Subcutaneous abdominal adipose tissue (tissue), 5 donors: Measurements from ENCODE around the gene RBCK1.

Experiments
- H3K27ac ChIP-seq: one replicate; pipeline ENCODE4 v1.7.0; 2013; ENCODE audit warnings: low read depth, mild to moderate bottlenecking, inconsistent platforms, low read length, moderate library complexity
- H3K27me3 ChIP-seq, 5 donors: one replicate each; pipeline ENCODE4 v1.7.0; 2013; ENCODE audit warnings: low read length in 5 of 5, inconsistent platforms in 1 of 5; ENCODE audit not compliant: control insufficient read depth in 5 of 5, insufficient read depth in 4 of 5
- H3K36me3 ChIP-seq, 5 donors: one replicate each; pipeline ENCODE4 v1.7.0; 2013; ENCODE audit warnings: low read length in 5 of 5; ENCODE audit not compliant: control insufficient read depth in 5 of 5, insufficient read depth in 5 of 5
- H3K4me1 ChIP-seq, 5 donors: one replicate each; pipeline ENCODE4 v1.7.0; 2013; ENCODE audit warnings: low read length in 5 of 5, mild to moderate bottlenecking in 3 of 5, moderate library complexity in 1 of 5; ENCODE audit not compliant: control insufficient read depth in 5 of 5, insufficient read depth in 5 of 5
- H3K4me3 ChIP-seq, 5 donors: one replicate each; pipeline ENCODE4 v1.7.0; 2013; ENCODE audit warnings: low read length in 5 of 5, low read depth in 1 of 5
- H3K9ac ChIP-seq, 5 donors: one replicate each; pipeline ENCODE4 v1.7.0; 2013; ENCODE audit warnings: low read length in 5 of 5, mild to moderate bottlenecking in 4 of 5, moderate library complexity in 3 of 5
- H3K9me3 ChIP-seq, 5 donors: one replicate each; pipeline ENCODE4 v1.7.0; 2013; ENCODE audit warnings: low read length in 5 of 5; ENCODE audit not compliant: control insufficient read depth in 5 of 5
- donor health status: healthy.
- donor health status: healthy.
- donor health status: healthy.
- donor health status: healthy.
- donor health status: healthy.

RBCK1 gene

DNA sequence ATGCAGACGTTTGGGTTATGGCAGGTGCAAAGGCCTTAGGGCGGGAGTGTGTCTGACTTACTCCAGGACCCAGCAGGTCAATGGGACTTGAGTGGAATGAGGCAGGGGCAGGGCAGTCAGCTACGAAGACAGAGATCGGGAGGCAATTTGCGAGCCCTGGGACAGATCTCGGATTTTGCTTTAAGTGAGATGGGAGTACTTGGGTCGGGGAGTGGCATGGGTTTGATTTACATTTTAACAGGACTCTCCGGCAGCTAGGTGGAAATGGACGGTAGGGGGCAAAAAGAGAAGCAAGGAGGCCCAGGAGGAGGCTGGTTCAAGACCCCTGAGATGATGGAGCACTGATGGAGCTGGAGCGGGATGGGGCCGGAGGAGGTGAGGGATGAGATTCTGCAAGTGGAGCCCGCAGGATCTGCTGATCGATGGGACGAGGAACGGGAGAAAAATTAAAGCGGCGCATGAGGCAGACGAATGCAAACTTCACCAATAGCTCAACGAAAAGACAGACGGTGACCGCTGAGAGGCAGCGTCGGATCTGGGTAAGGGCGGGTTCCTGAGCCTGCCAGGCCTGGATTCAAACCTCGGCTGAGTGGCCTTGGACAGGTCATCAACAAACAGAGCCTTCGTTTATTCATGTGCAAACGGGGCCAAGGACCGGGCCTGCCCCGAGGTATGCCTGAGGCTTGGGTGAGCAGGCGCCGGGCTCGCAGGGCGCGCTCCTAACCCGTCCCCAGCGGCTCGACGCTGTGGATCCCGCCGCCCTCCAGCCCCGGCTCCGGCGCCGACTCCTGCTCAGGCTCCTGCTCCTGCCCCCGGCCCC is 756 bp upstream of the RBCK1 start:
- peak overlapping the region in 4 of 5 donors; percentile 34 to 74 (median 56) for H3K9ac ChIP-seq
- peaks cover 8 to 30% (median 26%) of the 10 kb centered on the region in 5 donors for H3K4me1 ChIP-seq
- peak overlapping the region; percentile 71 to 78 (median 74) for H3K4me3 ChIP-seq
- H3K36me3 ChIP-seq: peaks cover 0 to 10% (median 8%) of the 10 kb centered on the region in 5 donors
- no peaks in the 10 kb centered on the region for H3K9me3 ChIP-seq
- H3K27me3 ChIP-seq: no peaks in the 10 kb centered on the region
- H3K27ac ChIP-seq: peak overlapping the region; percentile 40

- Histone ChIP-seq H3K9ac (peak overlapping the region; percentile 96 to 100 (median 97)), H3K27ac (peak overlapping the region; percentile 77), H3K36me3 (peaks cover 0 to 13% (median 8%) of the 10 kb centered on the region in 5 donors), H3K4me1 (peaks cover 8 to 30% (median 26%) of the 10 kb centered on the region in 5 donors), H3K9me3 (no peaks in the 10 kb centered on the region), H3K4me3 (peak overlapping the region; percentile 79 to 98 (median 94)), H3K27me3 (no peaks in the 10 kb centered on the region)
These were observed 971 bp downstream of the RBCK1 start for GRCh38 chr20:408843-409696.

DNA sequence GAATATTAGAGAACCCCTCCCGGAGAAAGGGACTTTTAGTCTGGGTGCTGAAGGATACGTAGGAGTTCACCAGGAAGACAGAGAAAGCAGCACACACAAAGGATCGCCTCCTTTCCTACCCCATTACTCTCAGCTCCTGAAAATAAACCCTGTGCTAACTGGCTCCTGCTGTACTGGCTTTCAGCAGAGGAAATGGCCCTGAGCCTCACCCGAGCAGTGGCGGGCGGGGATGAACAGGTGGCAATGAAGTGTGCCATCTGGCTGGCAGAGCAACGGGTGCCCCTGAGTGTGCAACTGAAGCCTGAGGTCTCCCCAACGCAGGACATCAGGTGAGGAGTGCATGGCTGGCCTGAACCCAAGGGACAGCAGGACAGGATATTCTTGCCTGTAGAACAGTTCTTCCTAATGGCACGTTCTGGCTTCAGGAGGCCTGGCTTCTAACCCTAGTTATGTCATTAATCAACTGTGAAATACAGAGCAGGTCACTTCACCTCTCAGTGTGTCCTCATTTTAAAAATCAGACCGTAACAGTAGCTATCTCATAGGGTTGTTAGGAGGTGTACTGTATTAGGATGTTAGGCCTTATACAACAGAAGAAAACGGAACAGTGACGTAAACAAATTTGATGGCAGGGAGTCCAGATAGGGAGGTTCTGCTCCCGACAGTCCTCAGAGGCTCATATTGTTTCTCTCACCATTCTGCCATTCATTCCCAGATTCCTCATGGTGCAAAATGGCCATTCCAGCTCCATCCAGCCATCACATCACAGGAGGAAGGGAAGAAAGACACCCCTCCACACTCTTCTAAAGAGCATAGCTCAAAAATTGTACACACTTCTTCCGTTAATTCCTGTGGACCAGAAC is 1.8 kb downstream of the RBCK1 start:
- Histone ChIP-seq H3K9me3 (no peaks in the 10 kb centered on the region), H3K4me1 (peaks cover 8 to 30% (median 26%) of the 10 kb centered on the region in 5 donors), H3K4me3 (peak overlapping the region in 2 of 5 donors; percentile 97 to 98), H3K36me3 (peaks cover 0 to 13% (median 8%) of the 10 kb centered on the region in 5 donors), H3K9ac (peak overlapping the region in 3 of 5 donors; percentile 44 to 99 (median 97)), H3K27me3 (no peaks in the 10 kb centered on the region), H3K27ac (no peak overlapping the region)

- Histone ChIP-seq H3K4me3 (no peak overlapping the region), H3K27me3 (no peaks in the 10 kb centered on the region), H3K36me3 (peaks cover 0 to 13% (median 8%) of the 10 kb centered on the region in 5 donors), H3K9me3 (no peaks in the 10 kb centered on the region), H3K9ac (no peak overlapping the region), H3K4me1 (peaks cover 8 to 32% (median 28%) of the 10 kb centered on the region in 5 donors), H3K27ac (no peak overlapping the region)
These were observed 4.0 kb downstream of the RBCK1 start for GRCh38 chr20:412081-412480.

- H3K4me3 ChIP-seq: no peak overlapping the region
- H3K4me1 ChIP-seq: peaks cover 2 to 22% (median 19%) of the 10 kb centered on the region in 5 donors
- H3K27ac ChIP-seq: no peak overlapping the region
- no peaks in the 10 kb centered on the region for H3K27me3 ChIP-seq
- peaks cover 0 to 25% (median 21%) of the 10 kb centered on the region in 5 donors for H3K36me3 ChIP-seq
- no peak overlapping the region for H3K9ac ChIP-seq
- no peaks in the 10 kb centered on the region for H3K9me3 ChIP-seq
These were observed 6.1 kb downstream of the RBCK1 start for GRCh38 chr20:414161-414560.

DNA sequence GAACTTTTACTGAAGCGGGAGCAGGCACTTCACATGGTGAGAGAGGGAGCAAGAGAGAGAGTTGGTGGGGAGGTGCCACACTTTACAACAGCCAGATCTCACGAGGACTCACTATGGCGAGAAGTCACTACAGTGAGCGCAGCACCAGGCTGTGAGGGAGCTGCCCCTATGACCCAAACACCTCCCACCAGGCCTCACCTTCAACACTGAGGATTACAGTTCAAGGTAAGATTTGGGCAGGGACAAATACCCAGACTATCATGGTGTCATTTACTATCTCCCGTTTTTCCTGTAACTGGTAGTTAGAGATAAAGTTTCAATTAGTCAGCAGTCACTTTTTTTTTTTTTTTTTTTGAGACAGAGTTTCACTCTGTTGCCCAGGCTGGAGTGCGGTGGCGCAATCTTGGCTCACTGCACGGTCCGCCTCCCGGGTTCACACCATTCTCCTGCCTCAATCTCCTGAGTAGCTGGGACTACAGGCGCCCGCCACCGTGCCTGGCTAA is 7.8 kb downstream of the RBCK1 start:
- Histone ChIP-seq H3K27ac (peak overlapping the region; percentile 46), H3K9ac (peak overlapping the region in 1 of 5 donors; percentile 21), H3K4me3 (no peak overlapping the region), H3K36me3 (peaks cover 0 to 36% (median 28%) of the 10 kb centered on the region in 5 donors), H3K9me3 (no peaks in the 10 kb centered on the region), H3K4me1 (peaks cover 0 to 14% (median 7%) of the 10 kb centered on the region in 5 donors), H3K27me3 (no peaks in the 10 kb centered on the region)

DNA sequence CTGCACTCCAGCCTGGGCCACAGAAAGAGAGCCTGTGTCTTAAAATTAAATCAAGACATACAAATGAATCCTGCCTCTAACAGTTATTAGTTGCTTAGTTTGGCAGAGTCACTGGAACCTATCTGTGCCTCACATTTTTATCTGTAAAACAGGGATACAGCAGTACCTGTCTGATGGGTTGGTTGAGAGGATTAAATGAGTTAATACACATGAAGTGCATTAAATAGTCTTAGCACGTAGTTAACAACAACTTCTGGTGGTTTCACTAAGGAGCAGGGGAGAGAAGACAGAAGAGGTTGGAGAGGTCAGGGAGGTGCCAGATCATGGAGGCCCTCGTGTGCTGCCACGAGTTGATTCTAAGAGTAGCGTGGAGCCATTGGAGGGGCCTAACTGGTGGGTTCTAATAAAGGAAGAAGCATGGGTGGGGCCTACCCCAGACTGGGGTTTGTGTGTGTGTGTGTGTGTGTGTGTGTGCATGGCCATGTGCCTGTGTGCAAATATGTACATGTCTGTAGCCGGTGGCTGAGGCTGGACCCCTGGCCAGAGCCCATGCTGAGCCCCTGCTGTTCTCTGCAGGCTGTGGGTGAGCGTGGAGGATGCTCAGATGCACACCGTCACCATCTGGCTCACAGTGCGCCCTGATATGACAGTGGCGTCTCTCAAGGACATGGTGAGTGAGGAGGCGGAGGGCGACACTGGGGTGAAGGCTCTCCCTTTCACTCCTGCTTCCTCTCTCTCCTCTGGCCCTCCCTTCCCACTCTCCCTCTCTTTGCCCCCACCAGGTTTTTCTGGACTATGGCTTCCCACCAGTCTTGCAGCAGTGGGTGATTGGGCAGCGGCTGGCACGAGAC is 9.1 kb downstream of the RBCK1 start:
- Histone ChIP-seq H3K27me3 (no peaks in the 10 kb centered on the region), H3K4me1 (peaks cover 0 to 14% (median 7%) of the 10 kb centered on the region in 5 donors), H3K9me3 (no peaks in the 10 kb centered on the region), H3K27ac (no peak overlapping the region), H3K4me3 (no peak overlapping the region), H3K36me3 (peaks cover 0 to 44% (median 41%) of the 10 kb centered on the region in 5 donors), H3K9ac (no peak overlapping the region)

DNA sequence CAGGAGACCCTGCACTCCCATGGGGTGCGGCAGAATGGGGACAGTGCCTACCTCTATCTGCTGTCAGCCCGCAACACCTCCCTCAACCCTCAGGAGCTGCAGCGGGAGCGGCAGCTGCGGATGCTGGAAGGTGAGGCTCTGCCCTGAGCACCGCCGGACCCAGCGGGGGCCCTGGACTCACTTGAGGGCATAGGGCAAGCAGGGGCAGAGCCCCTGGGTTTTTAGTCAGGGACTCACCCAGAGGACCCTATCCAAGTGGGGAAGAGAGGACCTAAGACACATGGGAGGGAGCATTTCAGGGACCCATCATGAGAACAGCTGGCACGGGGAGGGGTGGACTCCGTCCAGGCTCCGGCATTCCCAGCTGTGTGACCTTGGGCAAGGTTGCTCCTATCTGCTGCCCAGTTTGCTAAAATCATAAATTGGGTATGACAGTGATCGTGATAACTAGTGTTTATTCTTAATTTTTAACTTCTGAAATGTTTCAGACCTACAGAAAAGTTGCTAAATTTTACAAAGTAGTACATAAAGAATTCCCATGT is 9.8 kb downstream of the RBCK1 start:
- Histone ChIP-seq H3K4me1 (peaks cover 0 to 14% (median 7%) of the 10 kb centered on the region in 5 donors), H3K27ac (no peak overlapping the region), H3K4me3 (no peak overlapping the region), H3K9me3 (no peaks in the 10 kb centered on the region), H3K9ac (no peak overlapping the region), H3K27me3 (no peaks in the 10 kb centered on the region), H3K36me3 (peaks cover 0 to 50% (median 48%) of the 10 kb centered on the region in 5 donors)
